ENCODE data around the gene TBC1D9B. TPM values are rescaled to one million over a fixed set of nuclear protein-coding genes. Genes with fewer than 3 reads are reported as not detected.

TBC1D9B gene
- total RNA-seq, 1 donor from 2014 or later, result 71.0 TPM

GRCh38 chr5:179821298-179822058 lies 86.2 kb downstream of the TBC1D9B start:
- DNase-seq (ENCODE audit: low spot score), result peak; percentile 94

DNA sequence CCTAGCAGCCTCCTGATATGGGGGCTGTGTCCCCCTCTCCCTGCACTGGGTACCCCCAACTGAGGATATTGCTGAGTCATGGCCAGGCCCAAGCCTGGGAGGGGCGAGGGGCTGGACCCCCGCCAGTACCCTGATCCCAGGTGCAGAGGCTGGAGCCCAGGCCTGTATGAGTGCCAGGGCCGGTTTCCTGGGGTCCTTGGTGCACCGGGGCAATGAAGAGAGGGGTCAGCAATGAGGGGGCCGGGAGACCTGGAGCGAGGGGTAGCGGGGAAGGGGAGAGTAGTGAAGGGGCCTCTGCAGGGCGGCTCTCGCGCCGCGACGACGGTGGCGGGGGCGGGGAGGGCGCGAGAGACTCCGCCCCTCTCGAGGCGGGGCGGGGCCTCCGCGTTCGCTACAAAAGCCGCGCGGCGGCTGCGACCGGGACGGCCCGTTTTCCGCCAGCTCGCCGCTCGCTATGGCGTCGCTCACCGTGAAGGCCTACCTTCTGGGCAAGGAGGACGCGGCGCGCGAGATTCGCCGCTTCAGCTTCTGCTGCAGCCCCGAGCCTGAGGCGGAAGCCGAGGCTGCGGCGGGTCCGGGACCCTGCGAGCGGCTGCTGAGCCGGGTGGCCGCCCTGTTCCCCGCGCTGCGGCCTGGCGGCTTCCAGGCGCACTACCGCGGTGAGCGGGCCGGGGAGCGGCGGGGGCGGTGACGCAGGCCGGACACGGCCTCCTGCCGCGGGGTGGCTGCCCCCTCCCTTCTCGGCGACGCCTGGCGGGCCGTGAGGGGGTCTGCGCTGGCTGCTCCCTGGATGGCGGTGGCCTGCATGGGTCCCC lies 87.0 kb downstream of the TBC1D9B start, which contains the start of gene SQSTM1:
TSS of gene SQSTM1 (plus strand) at position 423 of the 815 bp plus-strand sequence. CDS start at position 455, 32 bp downstream.
- DNase-seq (ENCODE audit: low spot score), result peak; percentile 82

- no peak for DNase-seq (ENCODE audit: low spot score)
Measured at GRCh38 chr5:179820127-179820482, 87.6 kb downstream of the TBC1D9B start.

- peak; percentile 43 for DNase-seq (ENCODE audit: low spot score)
Measured at GRCh38 chr5:179819296-179820126, 88.2 kb downstream of the TBC1D9B start.

GRCh38 chr5:179818746-179819295 lies 88.9 kb downstream of the TBC1D9B start:
- peak; percentile 92 for DNase-seq (ENCODE audit: low spot score)

- DNase-seq (ENCODE audit: low spot score), result no peak
Measured at GRCh38 chr5:179817890-179818745, 89.6 kb downstream of the TBC1D9B start.

DNA sequence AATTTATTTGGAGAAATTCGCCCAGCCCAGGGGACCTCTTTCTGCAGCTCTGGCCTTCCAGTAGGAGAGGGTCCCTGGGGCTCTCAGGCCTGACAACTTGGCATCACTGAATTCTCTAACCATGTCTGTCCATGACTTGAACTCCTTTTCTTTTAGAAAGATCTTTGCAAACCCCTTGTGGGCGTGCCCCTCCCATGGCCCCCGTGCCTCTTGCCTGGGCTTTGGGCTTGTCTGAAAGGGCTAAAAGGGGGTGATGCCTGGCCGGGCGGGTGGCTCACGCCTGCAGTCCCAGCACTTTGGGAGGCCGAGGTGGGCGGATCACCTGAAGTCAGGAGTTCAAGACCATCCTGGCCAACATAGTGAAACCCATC lies 90.2 kb downstream of the TBC1D9B start:
- no peak for DNase-seq (ENCODE audit: low spot score)

GRCh38 chr5:179816796-179817469 lies 90.8 kb downstream of the TBC1D9B start:
- DNase-seq (ENCODE audit: low spot score), result no peak

DNA sequence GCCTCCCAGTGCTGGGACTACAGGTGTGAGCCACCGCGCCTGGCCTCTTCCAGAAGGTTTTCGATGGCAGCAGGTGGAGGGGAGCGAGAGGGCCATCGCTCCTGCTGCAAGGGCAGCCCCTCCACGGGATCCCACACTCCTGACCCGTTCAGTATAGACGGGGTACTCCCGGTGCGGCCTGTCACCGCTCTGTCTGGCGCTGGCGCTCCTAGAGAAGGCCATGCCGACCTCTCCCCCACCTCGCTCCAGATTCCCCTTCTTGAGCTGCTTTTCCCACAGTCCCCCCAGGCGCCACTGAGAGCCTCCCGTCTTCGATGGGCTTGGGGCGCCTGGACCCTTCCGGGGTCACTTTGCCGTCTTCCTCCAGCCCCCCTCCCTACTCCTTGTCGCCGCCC lies 91.3 kb downstream of the TBC1D9B start:
- DNase-seq (ENCODE audit: low spot score), result no peak

GRCh38 chr5:179815491-179816249 lies 92.0 kb downstream of the TBC1D9B start:
- no peak for DNase-seq (ENCODE audit: low spot score)

DNA sequence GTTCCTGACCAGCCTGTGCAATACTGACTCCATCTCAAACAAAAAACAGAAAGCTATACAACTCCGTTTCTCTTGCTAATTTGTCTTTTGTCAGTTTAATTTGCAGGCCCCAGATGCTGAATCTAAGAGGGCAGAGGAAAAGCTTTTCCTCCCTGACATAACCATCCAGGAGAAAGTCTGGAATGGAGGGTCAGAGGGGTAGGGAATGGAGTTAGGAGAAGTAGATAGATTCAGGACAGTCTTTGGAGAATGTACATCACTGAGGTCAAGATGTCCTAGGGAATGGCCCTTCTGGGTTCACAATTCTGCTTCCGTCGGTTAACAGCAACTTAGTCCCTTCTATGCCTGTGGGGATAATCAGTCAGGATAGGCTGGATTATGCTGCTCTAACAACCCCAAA lies 93.6 kb downstream of the TBC1D9B start:
- DNase-seq (ENCODE audit: low spot score), result no peak

- DNase-seq (ENCODE audit: low spot score), result no peak
Measured at GRCh38 chr5:179812997-179813607, 94.6 kb downstream of the TBC1D9B start.

DNA sequence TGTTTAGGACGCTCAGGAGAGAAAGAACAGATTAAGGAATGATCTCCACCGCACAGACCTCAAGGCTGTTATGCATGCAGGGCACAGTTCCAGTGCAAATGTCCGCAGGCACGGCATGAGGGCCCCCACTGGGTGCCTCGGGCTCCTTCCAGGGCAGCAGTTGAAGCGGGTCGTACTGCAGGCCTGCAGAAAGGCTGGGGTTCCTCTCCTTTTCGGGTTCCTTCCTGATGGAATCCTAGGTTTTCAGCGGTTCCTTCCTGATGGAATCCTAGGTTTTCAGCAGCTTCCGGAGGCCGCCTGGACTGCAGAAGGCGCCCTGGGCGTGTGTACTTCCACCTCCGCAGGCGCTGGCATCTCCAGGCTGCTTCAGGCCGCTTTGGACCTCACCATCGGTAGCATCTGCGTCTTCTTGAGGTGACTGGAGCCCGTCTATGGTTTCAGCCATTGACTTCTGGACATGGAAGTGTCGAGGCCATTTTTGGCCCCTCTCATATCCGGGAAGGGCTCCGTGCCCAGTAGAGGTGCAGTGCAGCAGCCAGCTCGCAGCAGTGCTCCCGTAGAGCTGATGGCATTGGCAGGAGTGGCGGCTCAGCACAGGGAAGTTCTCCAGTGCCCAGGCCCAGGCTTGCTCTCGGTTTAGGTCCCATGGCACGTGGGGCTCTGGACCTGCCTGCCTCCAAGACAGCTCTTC lies 95.4 kb downstream of the TBC1D9B start:
- DNase-seq (ENCODE audit: low spot score), result no peak

Other genes starting within 250 kb of the TBC1D9B start
- not detected for gene CBY3, start 226.9 kb downstream of the TBC1D9B start, total RNA-seq (ENCODE audit: insufficient read depth, low replicate concordance)
- 365 TPM for gene CANX, start 208.9 kb downstream of the TBC1D9B start, total RNA-seq (ENCODE audit: insufficient read depth, low replicate concordance)
- gene MAML1, start 175.1 kb downstream of the TBC1D9B start, total RNA-seq (ENCODE audit: insufficient read depth, low replicate concordance), result 11.8 TPM
- 4.1 TPM for gene LTC4S, start 113.9 kb downstream of the TBC1D9B start, total RNA-seq (ENCODE audit: insufficient read depth, low replicate concordance)
- gene MGAT4B, start 101.0 kb downstream of the TBC1D9B start, total RNA-seq (ENCODE audit: insufficient read depth, low replicate concordance), result 43.3 TPM
- 125 TPM for gene SQSTM1, start 87.0 kb downstream of the TBC1D9B start, total RNA-seq (ENCODE audit: insufficient read depth, low replicate concordance)
- 27.9 TPM for gene MRNIP, start 49.1 kb downstream of the TBC1D9B start, total RNA-seq (ENCODE audit: insufficient read depth, low replicate concordance)
- 73.9 TPM for gene RNF130, start 163.9 kb upstream of the TBC1D9B start, total RNA-seq (ENCODE audit: insufficient read depth, low replicate concordance)

Measured in umbilical cord (tissue), 2 donors.